Calu3 (cell line): ENCODE data around the gene CREB3L1. TPM values are rescaled to one million over a fixed set of nuclear protein-coding genes. Genes with fewer than 3 reads are reported as not detected.

Experiments used
- BruUV-seq: library from RNA; stranded (reverse); fragments of 400-500 nt; replicated peaks from 2 replicates; lab custom pipeline; 2021; lab: Mats Ljungman, UMichigan
- CTCF ChIA-PET: fragments of 300-600 bp; sonication (Branson Sonifier 250); formaldehyde crosslinking; loops from one replicate; lab custom pipeline; 2022; ENCODE audit warnings: antibody characterized with exemption; lab: Charles Lee
- DNase-seq: peaks from one replicate; pipeline ENCODE4 v3.0.0; 2022
- H3K27ac Mint-ChIP-seq: one replicate; pipeline ENCODE4 v1.8.0; 2022; ENCODE audit warnings: mixed read lengths; ENCODE audit not compliant: unreplicated experiment
- H3K27me3 Mint-ChIP-seq: one replicate; pipeline ENCODE4 v1.8.0; 2022; ENCODE audit warnings: mixed read lengths; ENCODE audit not compliant: unreplicated experiment
- H3K36me3 Mint-ChIP-seq: one replicate; pipeline ENCODE4 v1.8.0; 2022; ENCODE audit warnings: mild to moderate bottlenecking, moderate library complexity, mixed read lengths; ENCODE audit not compliant: insufficient read depth, unreplicated experiment
- H3K4me1 Mint-ChIP-seq: one replicate; pipeline ENCODE4 v1.8.0; 2022; ENCODE audit warnings: mild to moderate bottlenecking, low read depth, mixed read lengths; ENCODE audit not compliant: unreplicated experiment
- H3K4me3 Mint-ChIP-seq: one replicate; pipeline ENCODE4 v1.8.0; 2022; ENCODE audit warnings: mild to moderate bottlenecking, low read depth, moderate library complexity, mixed read lengths; ENCODE audit not compliant: unreplicated experiment
- H3K9me3 Mint-ChIP-seq: one replicate; pipeline ENCODE4 v1.8.0; 2022; ENCODE audit warnings: low read depth, mixed read lengths; ENCODE audit not compliant: unreplicated experiment
- intact Hi-C: fragments of 100-400 bp; cut with micrococcal nuclease; formaldehyde crosslinking; loops from one replicate; pipeline ENCODE4 v1.10.0; 2022; ENCODE audit not compliant: unreplicated experiment
- total RNA-seq: library from RNA; stranded (reverse); gene quantifications from 2 replicates; pipeline ENCODE4 v1.2.3, GENCODE V29; 2022
- TF ChIP-seq, protein P1 (sequence below): fragments of 200-600 bp; IDR thresholded peaks from one replicate; pipeline ENCODE4 v1.8.0; 2022; ENCODE audit warnings: antibody characterized with exemption; ENCODE audit not compliant: unreplicated experiment

Gene CREB3L1
- total RNA-seq, 1 experiment from 2014 or later = not detected

DNA sequence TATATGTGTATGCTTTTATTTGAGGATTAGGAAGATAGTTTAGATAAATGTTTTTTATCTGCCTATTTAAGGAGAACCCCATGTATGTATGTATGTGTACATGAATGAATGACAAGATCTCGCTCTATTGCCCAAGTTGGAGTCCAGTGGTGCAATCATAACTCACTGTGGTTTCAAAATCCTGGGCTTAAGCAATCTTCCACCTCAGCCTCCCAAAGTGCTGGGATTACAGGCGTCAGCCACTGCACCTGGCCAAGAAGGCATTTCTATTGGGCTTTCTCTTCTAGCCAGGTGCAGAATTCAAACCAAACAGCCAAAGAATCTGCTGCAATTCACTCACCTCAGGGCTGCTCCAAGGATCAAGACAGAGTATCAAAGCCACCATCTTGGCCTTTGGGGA is 44.3 kb downstream of the CREB3L1 start:
- no peak for DNase-seq
- no peak overlapping the region for H3K27ac Mint-ChIP-seq

DNA sequence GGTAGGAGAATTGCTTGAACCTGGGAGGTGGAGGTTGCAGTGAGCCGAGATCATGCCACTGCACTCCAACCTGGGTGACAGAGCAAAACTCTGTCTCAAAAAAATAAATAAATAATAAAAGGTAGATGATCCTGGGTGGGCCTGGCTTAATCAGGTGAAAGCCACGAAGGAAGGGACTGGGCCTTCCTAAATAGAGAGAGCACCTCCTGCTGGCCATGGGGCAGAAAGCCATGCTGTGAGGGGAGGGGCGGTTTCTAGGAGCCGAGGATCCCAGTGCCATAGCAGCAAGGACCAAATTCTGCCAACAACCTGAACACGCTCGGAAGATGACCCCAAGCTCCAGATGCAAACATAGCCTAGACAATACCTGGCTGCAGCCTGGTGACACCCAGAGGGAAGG is 45.3 kb downstream of the CREB3L1 start:
- H3K27me3 Mint-ChIP-seq = peaks cover 45% of the 10 kb centered on the region
- TF ChIP-seq, protein P1, sequence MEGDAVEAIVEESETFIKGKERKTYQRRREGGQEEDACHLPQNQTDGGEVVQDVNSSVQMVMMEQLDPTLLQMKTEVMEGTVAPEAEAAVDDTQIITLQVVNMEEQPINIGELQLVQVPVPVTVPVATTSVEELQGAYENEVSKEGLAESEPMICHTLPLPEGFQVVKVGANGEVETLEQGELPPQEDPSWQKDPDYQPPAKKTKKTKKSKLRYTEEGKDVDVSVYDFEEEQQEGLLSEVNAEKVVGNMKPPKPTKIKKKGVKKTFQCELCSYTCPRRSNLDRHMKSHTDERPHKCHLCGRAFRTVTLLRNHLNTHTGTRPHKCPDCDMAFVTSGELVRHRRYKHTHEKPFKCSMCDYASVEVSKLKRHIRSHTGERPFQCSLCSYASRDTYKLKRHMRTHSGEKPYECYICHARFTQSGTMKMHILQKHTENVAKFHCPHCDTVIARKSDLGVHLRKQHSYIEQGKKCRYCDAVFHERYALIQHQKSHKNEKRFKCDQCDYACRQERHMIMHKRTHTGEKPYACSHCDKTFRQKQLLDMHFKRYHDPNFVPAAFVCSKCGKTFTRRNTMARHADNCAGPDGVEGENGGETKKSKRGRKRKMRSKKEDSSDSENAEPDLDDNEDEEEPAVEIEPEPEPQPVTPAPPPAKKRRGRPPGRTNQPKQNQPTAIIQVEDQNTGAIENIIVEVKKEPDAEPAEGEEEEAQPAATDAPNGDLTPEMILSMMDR = no peak
- no peaks in the 10 kb centered on the region for H3K36me3 Mint-ChIP-seq
- no peak overlapping the region for H3K27ac Mint-ChIP-seq
- no peaks in the 10 kb centered on the region for H3K9me3 Mint-ChIP-seq
- DNase-seq = no peak
- no peak overlapping the region for H3K4me3 Mint-ChIP-seq
- peaks cover 16% of the 10 kb centered on the region for H3K4me1 Mint-ChIP-seq
- no TSS peak for BruUV-seq
- CTCF ChIA-PET = no interaction called here
- intact Hi-C loops = no loop called here

More for the DNA sequence above, 44.3 kb downstream of the CREB3L1 start:
- H3K27me3 Mint-ChIP-seq = peaks cover 35% of the 10 kb centered on the region
- intact Hi-C loops = no loop called here
- CTCF ChIA-PET = no interaction called here
- TF ChIP-seq, protein P1 = no peak
- H3K9me3 Mint-ChIP-seq = no peaks in the 10 kb centered on the region
- H3K4me3 Mint-ChIP-seq = no peak overlapping the region
- no TSS peak for BruUV-seq
- no peaks in the 10 kb centered on the region for H3K36me3 Mint-ChIP-seq
- H3K4me1 Mint-ChIP-seq = peaks cover 12% of the 10 kb centered on the region

DNA sequence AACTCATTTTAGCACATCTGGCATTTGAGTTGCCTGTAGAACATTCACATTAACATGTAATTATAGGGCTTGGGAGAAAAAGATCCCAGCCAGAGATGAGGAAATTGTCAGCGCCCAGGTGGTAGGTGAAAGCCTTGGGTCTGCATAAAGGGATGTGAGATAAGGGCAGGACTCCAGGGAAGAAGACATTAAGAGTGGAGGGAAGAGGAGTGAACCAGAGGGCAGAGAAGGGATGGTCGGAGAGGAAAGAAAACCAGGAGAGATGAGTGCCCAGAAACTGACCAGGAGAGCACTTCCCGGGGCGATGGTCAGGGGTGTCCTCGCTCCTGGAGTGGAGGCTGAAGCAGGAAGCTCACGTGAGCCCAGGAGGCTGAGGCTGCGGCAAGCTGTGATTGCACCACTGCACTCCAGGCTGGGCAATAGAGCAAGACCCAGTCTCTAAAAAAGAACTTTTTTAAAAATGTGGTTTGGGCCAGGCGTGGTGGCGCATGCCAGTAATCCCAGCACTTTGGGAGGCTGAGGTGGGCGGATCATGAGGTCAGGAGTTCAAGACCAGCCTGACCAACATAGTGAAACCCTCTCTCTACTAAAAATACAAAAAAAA is 49.5 kb downstream of the CREB3L1 start:
- CTCF ChIA-PET = no interaction called here
- Mint-ChIP-seq H3K9me3 (no peaks in the 10 kb centered on the region), H3K27me3 (peaks cover 66% of the 10 kb centered on the region), H3K27ac (no peak overlapping the region), H3K4me3 (no peak overlapping the region), H3K4me1 (peaks cover 8% of the 10 kb centered on the region), H3K36me3 (no peaks in the 10 kb centered on the region)
- DNase-seq = no peak
- no TSS peak for BruUV-seq
- intact Hi-C loops = no loop called here
- TF ChIP-seq, protein P1 = no peak

DNA sequence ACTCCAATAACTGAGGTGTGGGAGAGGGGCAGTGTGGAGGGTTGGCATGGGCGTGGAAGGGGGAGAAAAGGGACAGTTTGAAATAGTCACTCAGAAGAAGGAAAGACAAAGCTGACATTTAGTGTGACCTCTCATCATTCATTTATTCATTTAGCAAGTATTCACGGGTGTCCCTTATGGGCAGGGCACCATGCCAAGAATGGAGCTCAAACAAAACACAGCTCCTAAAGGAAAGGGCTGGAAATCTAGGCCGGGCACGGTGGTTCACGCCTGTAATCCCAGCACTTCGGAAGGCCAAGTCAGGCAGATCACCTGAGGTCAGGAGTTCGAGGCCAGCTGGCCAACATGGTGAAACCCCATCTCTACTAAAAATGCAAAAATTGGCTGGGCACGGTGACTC is 50.4 kb downstream of the CREB3L1 start:
- CTCF ChIA-PET = interaction anchor here (1.3 kb wide), 1 partner anchor 12 kb away, joined by 4 read pairs; no protein-coding TSS in a partner anchor
- TF ChIP-seq, protein P1 = no peak
- Mint-ChIP-seq H3K4me1 (peaks cover 8% of the 10 kb centered on the region), H3K36me3 (no peaks in the 10 kb centered on the region), H3K4me3 (no peak overlapping the region), H3K27ac (no peak overlapping the region), H3K27me3 (peaks cover 74% of the 10 kb centered on the region), H3K9me3 (no peaks in the 10 kb centered on the region)
- intact Hi-C loops = no loop called here
- BruUV-seq = no TSS peak
- DNase-seq = no peak
